ENCODE data around the gene ZEB2. TPM values are rescaled to one million over a fixed set of nuclear protein-coding genes. Genes with fewer than 3 reads are reported as not detected.

ZEB2 gene
- total and polyA plus RNA-seq, 7 donors: 8.1 to 70.6 (median 51.0) TPM

- 69 to 75% methylated on average over 6 of the region's 6 CpGs for whole genome bisulfite sequencing, 2 donors
- no peak for TF ChIP-seq EP300 (IDR thresholded peaks at IDR 0.05)
- no peak for TF ChIP-seq CTCF (IDR thresholded peaks at IDR 0.05)
- TF ChIP-seq POLR2A (IDR thresholded peaks at IDR 0.05): no peak
- no peak for TF ChIP-seq POLR2AphosphoS5 (IDR thresholded peaks at IDR 0.05)
- peaks cover 0 to 8% (median 7%) of the 10 kb centered on the region in 4 donors for H3K4me1 ChIP-seq
Observed at GRCh38 chr2:144462266-144462665, 57.7 kb downstream of the ZEB2 start.

GRCh38 chr2:144461308-144461766 lies 58.6 kb downstream of the ZEB2 start:
- no peak for DNase-seq
- H3K4me3 ChIP-seq: no peak overlapping the region
- no peaks in the 10 kb centered on the region for H3K9me3 ChIP-seq
- intact Hi-C loops (cut with DNase I): no loop called here
- 59 to 62% methylated on average over 9 of the region's 9 CpGs for WGBS, 2 donors
- no peaks in the 10 kb centered on the region for H3K36me3 ChIP-seq
- H3K27ac ChIP-seq: peak overlapping the region in 2 of 4 donors; percentile 10 to 20
- no peaks in the 10 kb centered on the region for H3K27me3 ChIP-seq
- peaks cover 0 to 8% (median 7%) of the 10 kb centered on the region in 4 donors for H3K4me1 ChIP-seq
- no peak for TF ChIP-seq EP300 (IDR thresholded peaks at IDR 0.05)
- TF ChIP-seq POLR2AphosphoS5 (IDR thresholded peaks at IDR 0.05): no peak
- no peak for TF ChIP-seq POLR2A (IDR thresholded peaks at IDR 0.05)
- no peak for TF ChIP-seq CTCF (IDR thresholded peaks at IDR 0.05)

More at GRCh38 chr2:144462266-144462665, 57.7 kb downstream of the ZEB2 start:
- Histone ChIP-seq H3K36me3 (no peaks in the 10 kb centered on the region), H3K27me3 (no peaks in the 10 kb centered on the region), H3K27ac (peak overlapping the region in 2 of 4 donors; percentile 11 to 36), H3K4me3 (no peak overlapping the region), H3K9me3 (no peaks in the 10 kb centered on the region)
- intact Hi-C loops (cut with DNase I): no loop called here
- no peak for DNase-seq

- Histone ChIP-seq H3K36me3 (no peaks in the 10 kb centered on the region), H3K4me3 (no peak overlapping the region), H3K27me3 (no peaks in the 10 kb centered on the region), H3K4me1 (peaks cover 0 to 8% (median 7%) of the 10 kb centered on the region in 4 donors), H3K9me3 (no peaks in the 10 kb centered on the region), H3K27ac (peak overlapping the region in 2 of 4 donors; percentile 10 to 20)
- no peak for DNase-seq
- WGBS, 2 donors: 64 to 73% methylated on average over 6 of the region's 6 CpGs
- intact Hi-C loops (cut with DNase I): no loop called here
- TF ChIP-seq CTCF (IDR thresholded peaks at IDR 0.05) (no peak), POLR2AphosphoS5 (IDR thresholded peaks at IDR 0.05) (no peak), POLR2A (IDR thresholded peaks at IDR 0.05) (no peak), EP300 (IDR thresholded peaks at IDR 0.05) (no peak)
Observed at GRCh38 chr2:144460727-144461307, 59.1 kb downstream of the ZEB2 start.

DNA sequence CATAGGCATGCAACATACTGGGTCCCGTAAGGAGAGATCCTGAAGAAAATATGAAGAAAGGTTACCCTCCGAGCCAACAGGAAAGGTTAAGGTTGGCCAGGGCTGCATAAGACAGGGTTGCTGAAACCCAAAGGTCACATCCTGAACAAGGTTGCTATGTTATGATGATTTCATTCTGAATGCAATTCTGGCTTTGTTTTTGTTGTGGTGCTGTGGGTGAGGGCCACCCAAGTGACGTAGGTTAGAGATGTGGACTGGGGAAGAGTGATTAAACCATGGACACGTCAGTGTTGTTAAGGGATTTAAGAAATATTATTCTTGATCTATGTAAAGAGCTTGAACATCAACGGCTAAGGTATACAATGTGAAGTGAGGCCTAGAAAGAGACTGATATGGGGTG lies 60.0 kb downstream of the ZEB2 start:
- WGBS, 2 donors: 52 to 55% methylated on average over 5 of the region's 5 CpGs
- Histone ChIP-seq H3K9me3 (no peaks in the 10 kb centered on the region), H3K4me1 (peaks cover 0 to 11% (median 7%) of the 10 kb centered on the region in 4 donors), H3K27me3 (no peaks in the 10 kb centered on the region), H3K4me3 (no peak overlapping the region), H3K27ac (peak overlapping the region in 2 of 4 donors; percentile 3 to 25), H3K36me3 (no peaks in the 10 kb centered on the region)
- TF ChIP-seq POLR2A (IDR thresholded peaks at IDR 0.05) (no peak), CTCF (IDR thresholded peaks at IDR 0.05) (no peak), POLR2AphosphoS5 (IDR thresholded peaks at IDR 0.05) (no peak), EP300 (IDR thresholded peaks at IDR 0.05) (no peak)
- intact Hi-C loops (cut with DNase I): no loop called here
- no peak for DNase-seq

All from sigmoid colon (tissue), 7 donors.